HCT116 (cell line): ENCODE results near the gene FAM171A1. TPM values are rescaled to one million over a fixed set of nuclear protein-coding genes. Genes with fewer than 3 reads are reported as not detected.

Experiments used
- ATAC-seq: fragments of 200-7000 bp; cut with Tn5 transposase; 2 replicates; pipeline ENCODE4 v1.9.1; 2020; ENCODE audit warnings: mild to moderate bottlenecking, moderate library complexity
- BruUV-seq: library from RNA; stranded (reverse); fragments of 400-500 nt; replicated peaks from 2 replicates; lab custom pipeline; 2021; lab: Mats Ljungman, UMichigan
- CTCF ChIA-PET: fragments of 300-600 bp; sonication (Branson Sonifier 250); formaldehyde crosslinking; loops from one replicate; lab custom pipeline; 2021; ENCODE audit warnings: antibody characterized with exemption; lab: Charles Lee
- POLR2A ChIA-PET: fragments of 300-600, 350-600 bp; sonication (Branson Sonifier 250); formaldehyde crosslinking; loops from one replicate; lab custom pipeline; 2021; ENCODE audit warnings: antibody characterized with exemption; lab: Charles Lee
- RAD21 ChIA-PET, 2 experiments: fragments of 300-600 bp; sonication (Branson Sonifier 250); formaldehyde crosslinking; loops; one replicate each; lab custom pipeline; 2023; ENCODE audit warnings: low total read pairs in 2 of 2; ENCODE audit not compliant: uncharacterized antibody in 2 of 2, unreplicated experiment in 2 of 2, low non-redundant PET in 1 of 2; lab: Charles Lee
- DNase-seq: peaks from one replicate; pipeline ENCODE4 v3.0.0-alpha.2; 2010; ENCODE audit warnings: low read depth, low spot score
- H2AFZ ChIP-seq: fragments of 200-600 bp; shearing (Covaris generic), sonication (generic); 2 replicates; pipeline ENCODE4 v1.6.1; 2017; ENCODE audit warnings: low read depth, mixed run types, mixed read lengths, antibody characterized with exemption, low read length; ENCODE audit not compliant: poor library complexity, severe bottlenecking
- H3K27ac ChIP-seq: 2 replicates; pipeline ENCODE4 v1.5.1; 2012; ENCODE audit warnings: low read depth, low read length
- H3K27me3 ChIP-seq: fragments of 200-600 bp; sonication (generic); 2 replicates; pipeline ENCODE4 v1.6.1; 2016; ENCODE audit warnings: mixed run types, low read length, mixed read lengths; ENCODE audit not compliant: insufficient read depth
- H3K36me3 ChIP-seq, 2 experiments: fragments of 200-500 bp in 1 of 2; fragments of 200-600 bp in 1 of 2; sonication (Bioruptor generic) in 1 of 2; sonication (generic) in 1 of 2; 2 replicates each; pipeline versions ENCODE4 v1.5.1 to v1.6.1; 2014 to 2016; ENCODE audit warnings: low read length in 2 of 2, inconsistent platforms in 1 of 2, mixed read lengths in 1 of 2, mixed run types in 1 of 2; ENCODE audit not compliant: insufficient read depth in 2 of 2, control insufficient read depth in 1 of 2
- H3K4me1 ChIP-seq, 2 experiments: fragments of 200-600 bp in 1 of 2; sonication (generic) in 1 of 2; 2 replicates each; pipeline versions ENCODE4 v1.5.1 to v1.6.1; 2012 to 2017; ENCODE audit warnings: low read length in 2 of 2, inconsistent platforms in 1 of 2, mild to moderate bottlenecking in 1 of 2, mixed read lengths in 1 of 2, mixed run types in 1 of 2, moderate library complexity in 1 of 2; ENCODE audit not compliant: insufficient read depth in 2 of 2, control insufficient read depth in 1 of 2
- H3K4me2 ChIP-seq: fragments of 200-600 bp; sonication (generic); 2 replicates; pipeline ENCODE4 v1.6.1; 2017; ENCODE audit warnings: mixed run types, low read length, mixed read lengths
- H3K4me3 ChIP-seq, 2 experiments: fragments of 200-600 bp in 1 of 2; sonication (generic) in 1 of 2; replicated peaks in 1 of 2; 2 replicates each; pipeline ENCODE4 v1.5.1; 2011 to 2016; ENCODE audit warnings: low read length in 2 of 2, control low read depth in 1 of 2, low read depth in 1 of 2, mild to moderate bottlenecking in 1 of 2, mixed read lengths in 1 of 2, mixed run types in 1 of 2
- H3K79me2 ChIP-seq: fragments of 200-600 bp; sonication (generic); 2 replicates; pipeline ENCODE4 v1.6.1; 2017; ENCODE audit warnings: mild to moderate bottlenecking, mixed run types, low read length, moderate library complexity, mixed read lengths; ENCODE audit not compliant: insufficient read depth
- H3K9ac ChIP-seq: fragments of 200-600 bp; sonication (generic); 2 replicates; pipeline ENCODE4 v1.6.1; 2016; ENCODE audit warnings: low read length, mixed read lengths
- H3K9me2 ChIP-seq: fragments of 200-600 bp; sonication (generic), shearing (Covaris generic); 2 replicates; pipeline ENCODE4 v1.6.1; 2017; ENCODE audit warnings: mixed run types, mild to moderate bottlenecking, moderate library complexity; ENCODE audit not compliant: insufficient read depth
- H3K9me3 ChIP-seq, 2 experiments: fragments of 200-500 bp in 1 of 2; fragments of 200-600 bp in 1 of 2; sonication (Bioruptor generic) in 1 of 2; sonication (generic) in 1 of 2; 2 replicates each; pipeline ENCODE4 v1.6.1; 2014 to 2017; ENCODE audit warnings: low read length in 2 of 2, mixed read lengths in 2 of 2, inconsistent platforms in 1 of 2, low read depth in 1 of 2, mild to moderate bottlenecking in 1 of 2, mixed run types in 1 of 2, moderate library complexity in 1 of 2; ENCODE audit not compliant: control insufficient read depth in 1 of 2, insufficient read depth in 1 of 2
- H4K20me1 ChIP-seq: fragments of 200-600 bp; sonication (generic), shearing (Covaris generic); 2 replicates; pipeline ENCODE4 v1.6.1; 2017; ENCODE audit warnings: mixed run types, mild to moderate bottlenecking, moderate library complexity; ENCODE audit not compliant: insufficient read depth
- ELF1 ChIP-seq: IDR thresholded peaks from 2 replicates; pipeline ENCODE4 v1.6.1; 2012; ENCODE audit warnings: low read depth, borderline replicate concordance
- EZH2 ChIP-seq: fragments of 200-600 bp; sonication (generic); IDR thresholded peaks from 2 replicates; pipeline ENCODE4 v1.6.1; 2017; ENCODE audit warnings: antibody characterized with exemption, mixed run types
- EZH2phosphoT487 ChIP-seq: fragments of 200-600 bp; IDR thresholded peaks from 2 replicates; pipeline ENCODE4 v1.6.1; 2018; ENCODE audit warnings: antibody characterized with exemption, borderline replicate concordance
- FOSL1 ChIP-seq: IDR thresholded peaks from 2 replicates; pipeline ENCODE4 v1.6.1; 2012; ENCODE audit warnings: low read depth
- POLR2A ChIP-seq: IDR thresholded peaks from 2 replicates; pipeline ENCODE4 v1.7.0; 2011; ENCODE audit warnings: borderline replicate concordance; ENCODE audit not compliant: insufficient read depth, insufficient read length; ENCODE audit errors: extremely low read depth
- RAD21 ChIP-seq: IDR thresholded peaks from 2 replicates; pipeline ENCODE4 v1.6.1; 2012; ENCODE audit warnings: low read depth, mild to moderate bottlenecking
- SIN3A ChIP-seq: IDR thresholded peaks from 2 replicates; pipeline ENCODE4 v1.6.1; 2012; ENCODE audit warnings: low read depth
- SP1 ChIP-seq: IDR thresholded peaks from 2 replicates; pipeline ENCODE4 v1.6.1; 2012; ENCODE audit warnings: low read depth
- SRF ChIP-seq: IDR thresholded peaks from 2 replicates; pipeline ENCODE4 v1.6.1; 2012; ENCODE audit warnings: low read depth
- TCF7L2 ChIP-seq: IDR thresholded peaks from 2 replicates; pipeline ENCODE4 v1.7.0; 2011; ENCODE audit warnings: borderline replicate concordance, inconsistent platforms; ENCODE audit not compliant: insufficient read depth, insufficient read length; ENCODE audit errors: extremely low read depth
- ZFX ChIP-seq: fragments of 450-650 bp; IDR thresholded peaks from 2 replicates; pipeline ENCODE4 v1.6.1; 2017
- intact Hi-C: fragments of 100-400 bp; cut with micrococcal nuclease; formaldehyde crosslinking; loops from 2 replicates; pipeline ENCODE4 v1.10.0; 2022
- total RNA-seq: library from RNA; stranded (reverse); gene quantifications from one replicate; pipeline ENCODE4 v1.2.1, GENCODE V29; 2021; ENCODE audit not compliant: unreplicated experiment
- TF ChIP-seq, protein P1 (sequence below): IDR thresholded peaks from 2 replicates; pipeline ENCODE4 v1.6.1; 2011; ENCODE audit warnings: mild to moderate bottlenecking, low read length, moderate library complexity; ENCODE audit not compliant: insufficient replicate concordance; ENCODE audit errors: extremely low read depth
- TF ChIP-seq, protein P2 (sequence below): IDR thresholded peaks from 2 replicates; pipeline ENCODE4 v1.6.1; 2012; ENCODE audit warnings: low read depth
- TF ChIP-seq, protein P3 (sequence below): IDR thresholded peaks from 2 replicates; pipeline ENCODE4 v1.6.1; 2012

Gene FAM171A1
- total RNA-seq, 1 experiment from 2014 or later, result 32.5 TPM

DNA sequence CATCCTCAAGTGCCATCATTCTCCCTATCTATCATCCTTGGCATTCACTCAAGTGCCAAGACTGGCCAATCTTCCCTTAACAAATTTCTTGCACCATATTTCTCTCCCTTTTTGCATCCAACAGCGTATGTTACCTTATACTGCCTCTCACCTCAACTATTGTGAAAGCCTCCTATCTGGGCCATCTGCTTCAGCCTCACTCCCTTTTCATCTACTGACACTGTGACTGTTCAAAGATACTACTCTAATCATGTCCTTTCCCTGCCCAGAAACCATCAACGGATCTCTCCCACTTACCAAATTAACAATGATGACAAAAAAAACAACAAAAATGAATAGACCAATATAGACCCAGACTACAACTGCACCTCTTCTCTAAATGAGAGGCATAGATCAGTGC lies 112.0 kb downstream of the FAM171A1 start (continued):
- TF ChIP-seq POLR2A (no peak), EZH2 (no peak), FOSL1 (no peak), SRF (no peak), ELF1 (no peak), SIN3A (no peak), SP1 (no peak), ZFX (no peak), RAD21 (no peak)
- TF ChIP-seq, protein P1, sequence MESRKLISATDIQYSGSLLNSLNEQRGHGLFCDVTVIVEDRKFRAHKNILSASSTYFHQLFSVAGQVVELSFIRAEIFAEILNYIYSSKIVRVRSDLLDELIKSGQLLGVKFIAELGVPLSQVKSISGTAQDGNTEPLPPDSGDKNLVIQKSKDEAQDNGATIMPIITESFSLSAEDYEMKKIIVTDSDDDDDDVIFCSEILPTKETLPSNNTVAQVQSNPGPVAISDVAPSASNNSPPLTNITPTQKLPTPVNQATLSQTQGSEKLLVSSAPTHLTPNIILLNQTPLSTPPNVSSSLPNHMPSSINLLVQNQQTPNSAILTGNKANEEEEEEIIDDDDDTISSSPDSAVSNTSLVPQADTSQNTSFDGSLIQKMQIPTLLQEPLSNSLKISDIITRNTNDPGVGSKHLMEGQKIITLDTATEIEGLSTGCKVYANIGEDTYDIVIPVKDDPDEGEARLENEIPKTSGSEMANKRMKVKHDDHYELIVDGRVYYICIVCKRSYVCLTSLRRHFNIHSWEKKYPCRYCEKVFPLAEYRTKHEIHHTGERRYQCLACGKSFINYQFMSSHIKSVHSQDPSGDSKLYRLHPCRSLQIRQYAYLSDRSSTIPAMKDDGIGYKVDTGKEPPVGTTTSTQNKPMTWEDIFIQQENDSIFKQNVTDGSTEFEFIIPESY, result no peak

DNA sequence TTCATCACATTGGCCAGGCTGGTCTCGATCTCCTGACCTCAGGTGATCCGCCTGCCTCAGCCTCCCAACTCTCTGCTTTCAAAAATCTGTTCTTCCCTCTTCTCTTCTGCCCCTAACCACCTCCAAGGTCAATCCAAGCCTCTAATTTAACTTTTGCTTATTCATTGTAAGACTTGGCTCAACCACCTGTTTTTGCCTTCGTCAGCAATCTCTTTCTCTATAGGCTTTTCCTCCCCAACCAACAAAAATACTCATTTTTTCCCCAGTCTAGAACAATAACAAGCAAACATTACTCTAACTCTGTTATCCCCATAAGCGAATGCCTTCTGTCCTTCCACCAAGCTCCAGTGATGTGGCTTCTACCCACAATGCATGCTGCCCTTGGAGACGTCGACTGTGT lies 112.8 kb downstream of the FAM171A1 start:
- Histone ChIP-seq H2AFZ (no peak overlapping the region), H3K79me2 (no peaks in the 10 kb centered on the region), H3K4me3 (no peak overlapping the region), H3K9me3 (no peaks in the 10 kb centered on the region), H3K36me3 (no peaks in the 10 kb centered on the region), H3K27ac (no peak overlapping the region), H3K27me3 (no peaks in the 10 kb centered on the region), H3K9me2 (no peaks in the 10 kb centered on the region), H3K9ac (no peak overlapping the region), H4K20me1 (no peaks in the 10 kb centered on the region), H3K4me2 (no peak overlapping the region), H3K4me1 (no peaks in the 10 kb centered on the region)
- CTCF ChIA-PET, result no interaction called here
- POLR2A ChIA-PET, result no interaction called here
- BruUV-seq, result no TSS peak
- ATAC-seq (no peak), DNase-seq (no peak)
- TF ChIP-seq, protein P2, sequence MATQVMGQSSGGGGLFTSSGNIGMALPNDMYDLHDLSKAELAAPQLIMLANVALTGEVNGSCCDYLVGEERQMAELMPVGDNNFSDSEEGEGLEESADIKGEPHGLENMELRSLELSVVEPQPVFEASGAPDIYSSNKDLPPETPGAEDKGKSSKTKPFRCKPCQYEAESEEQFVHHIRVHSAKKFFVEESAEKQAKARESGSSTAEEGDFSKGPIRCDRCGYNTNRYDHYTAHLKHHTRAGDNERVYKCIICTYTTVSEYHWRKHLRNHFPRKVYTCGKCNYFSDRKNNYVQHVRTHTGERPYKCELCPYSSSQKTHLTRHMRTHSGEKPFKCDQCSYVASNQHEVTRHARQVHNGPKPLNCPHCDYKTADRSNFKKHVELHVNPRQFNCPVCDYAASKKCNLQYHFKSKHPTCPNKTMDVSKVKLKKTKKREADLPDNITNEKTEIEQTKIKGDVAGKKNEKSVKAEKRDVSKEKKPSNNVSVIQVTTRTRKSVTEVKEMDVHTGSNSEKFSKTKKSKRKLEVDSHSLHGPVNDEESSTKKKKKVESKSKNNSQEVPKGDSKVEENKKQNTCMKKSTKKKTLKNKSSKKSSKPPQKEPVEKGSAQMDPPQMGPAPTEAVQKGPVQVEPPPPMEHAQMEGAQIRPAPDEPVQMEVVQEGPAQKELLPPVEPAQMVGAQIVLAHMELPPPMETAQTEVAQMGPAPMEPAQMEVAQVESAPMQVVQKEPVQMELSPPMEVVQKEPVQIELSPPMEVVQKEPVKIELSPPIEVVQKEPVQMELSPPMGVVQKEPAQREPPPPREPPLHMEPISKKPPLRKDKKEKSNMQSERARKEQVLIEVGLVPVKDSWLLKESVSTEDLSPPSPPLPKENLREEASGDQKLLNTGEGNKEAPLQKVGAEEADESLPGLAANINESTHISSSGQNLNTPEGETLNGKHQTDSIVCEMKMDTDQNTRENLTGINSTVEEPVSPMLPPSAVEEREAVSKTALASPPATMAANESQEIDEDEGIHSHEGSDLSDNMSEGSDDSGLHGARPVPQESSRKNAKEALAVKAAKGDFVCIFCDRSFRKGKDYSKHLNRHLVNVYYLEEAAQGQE, result no peak
- TF ChIP-seq EZH2phosphoT487 (no peak), ELF1 (no peak), TCF7L2 (no peak), ZFX (no peak)
- TF ChIP-seq, protein P3, sequence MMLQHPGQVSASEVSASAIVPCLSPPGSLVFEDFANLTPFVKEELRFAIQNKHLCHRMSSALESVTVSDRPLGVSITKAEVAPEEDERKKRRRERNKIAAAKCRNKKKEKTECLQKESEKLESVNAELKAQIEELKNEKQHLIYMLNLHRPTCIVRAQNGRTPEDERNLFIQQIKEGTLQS, result no peak
- intact Hi-C loops, result no loop called here
- RAD21 ChIA-PET, result no interaction called here
